IPS-15b (cell line): Measurements from ENCODE around the gene SKIC8.

Source experiments
- H3K27me3 ChIP-seq: one replicate; pipeline ENCODE4 v1.6.1; 2013; ENCODE audit warnings: low read length; ENCODE audit not compliant: control insufficient read depth, insufficient read depth
- H3K36me3 ChIP-seq: one replicate; pipeline ENCODE4 v1.6.1; 2013; ENCODE audit warnings: low read length; ENCODE audit not compliant: control insufficient read depth, insufficient read depth
- H3K4me1 ChIP-seq: one replicate; pipeline ENCODE4 v1.6.1; 2013; ENCODE audit warnings: mild to moderate bottlenecking, low read length; ENCODE audit not compliant: control insufficient read depth, insufficient read depth
- H3K4me3 ChIP-seq: one replicate; pipeline ENCODE4 v1.5.1; 2013; ENCODE audit warnings: low read depth, low read length
- H3K9ac ChIP-seq: one replicate; pipeline ENCODE4 v1.6.1; 2013; ENCODE audit warnings: low read depth, mild to moderate bottlenecking, low read length
- H3K9me3 ChIP-seq: one replicate; pipeline ENCODE4 v1.6.1; 2013; ENCODE audit warnings: mild to moderate bottlenecking, low read length; ENCODE audit not compliant: control insufficient read depth, insufficient read depth

SKIC8 gene

DNA sequence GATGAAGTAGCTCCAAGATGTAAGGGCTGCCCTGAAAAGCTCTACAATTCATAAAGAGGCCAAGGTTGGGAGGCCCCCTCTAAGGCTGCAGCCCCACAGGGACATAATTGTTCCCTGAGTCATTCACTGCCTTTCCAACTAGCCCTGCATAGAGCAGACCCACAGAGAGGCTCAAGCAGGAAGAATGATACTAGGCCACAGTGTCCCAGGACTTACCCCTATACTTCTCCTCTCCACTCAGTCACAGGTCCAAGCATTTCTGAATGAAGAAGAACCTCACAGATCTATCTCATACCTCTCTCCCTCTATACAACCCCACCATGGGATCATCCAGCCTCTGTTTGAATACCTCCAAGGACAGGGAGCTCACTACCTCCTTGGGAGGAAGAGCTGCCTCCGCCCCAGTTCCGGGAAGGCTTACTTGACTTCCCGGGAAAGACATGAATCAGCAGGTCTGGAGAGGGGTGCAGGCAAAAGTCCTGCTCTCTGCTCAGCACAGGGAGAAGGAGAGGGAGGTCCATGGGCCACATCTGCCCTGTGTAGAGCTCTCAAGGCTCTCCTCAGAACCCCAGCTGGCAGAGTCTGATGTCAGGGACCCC, 6.9 kb upstream of the SKIC8 start:
- Histone ChIP-seq H3K36me3 (no peaks in the 10 kb centered on the region), H3K9me3 (no peaks in the 10 kb centered on the region), H3K27me3 (no peaks in the 10 kb centered on the region), H3K4me1 (peaks cover 7% of the 10 kb centered on the region), H3K4me3 (no peak overlapping the region), H3K9ac (no peak overlapping the region)

DNA sequence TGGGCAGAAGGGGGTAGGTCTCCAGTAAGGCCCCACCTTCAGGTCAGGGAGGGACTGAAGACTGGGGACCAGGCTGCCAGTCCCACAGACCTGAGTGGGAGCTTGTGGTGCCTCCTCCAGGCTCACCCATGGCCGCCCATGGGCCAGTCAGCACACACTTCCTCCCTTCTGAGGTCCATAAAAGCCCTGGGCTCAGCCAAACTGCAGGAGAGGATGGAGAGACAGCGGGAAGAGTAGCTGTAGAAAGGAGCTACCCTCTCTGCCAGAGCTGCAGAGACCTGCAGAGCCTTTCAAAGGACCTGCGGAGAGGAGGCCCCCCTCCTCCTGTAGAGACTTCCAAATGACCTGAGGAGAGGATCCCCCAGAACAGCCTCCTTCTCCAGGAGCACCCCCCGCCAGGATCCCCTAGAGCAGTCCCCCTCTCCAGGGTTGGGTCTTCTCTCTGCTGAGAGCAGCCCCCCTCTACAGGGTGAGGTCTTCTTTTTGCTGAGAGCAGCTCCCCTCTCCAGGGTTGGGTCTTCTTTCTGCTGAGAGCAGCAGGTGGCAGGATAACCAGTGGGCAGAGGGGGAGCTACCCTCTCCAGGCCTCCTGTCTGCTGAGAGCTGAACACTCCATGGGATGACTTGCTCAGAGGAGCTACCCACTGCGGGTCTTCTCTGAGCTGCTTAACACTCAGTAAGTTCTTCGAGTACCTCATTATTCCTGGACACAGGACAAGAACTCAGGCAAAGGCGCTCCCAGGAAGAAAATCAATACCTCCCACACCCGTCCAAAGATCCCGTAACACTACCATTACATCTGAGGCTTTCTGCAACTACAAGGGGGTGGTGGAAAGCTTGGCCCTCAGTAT, 5.0 kb upstream of the SKIC8 start:
- Histone ChIP-seq H3K27me3 (no peaks in the 10 kb centered on the region), H3K36me3 (no peaks in the 10 kb centered on the region), H3K4me1 (peaks cover 7% of the 10 kb centered on the region), H3K4me3 (peak overlapping the region; percentile 36), H3K9ac (peak overlapping the region; percentile 30), H3K9me3 (no peaks in the 10 kb centered on the region)

DNA sequence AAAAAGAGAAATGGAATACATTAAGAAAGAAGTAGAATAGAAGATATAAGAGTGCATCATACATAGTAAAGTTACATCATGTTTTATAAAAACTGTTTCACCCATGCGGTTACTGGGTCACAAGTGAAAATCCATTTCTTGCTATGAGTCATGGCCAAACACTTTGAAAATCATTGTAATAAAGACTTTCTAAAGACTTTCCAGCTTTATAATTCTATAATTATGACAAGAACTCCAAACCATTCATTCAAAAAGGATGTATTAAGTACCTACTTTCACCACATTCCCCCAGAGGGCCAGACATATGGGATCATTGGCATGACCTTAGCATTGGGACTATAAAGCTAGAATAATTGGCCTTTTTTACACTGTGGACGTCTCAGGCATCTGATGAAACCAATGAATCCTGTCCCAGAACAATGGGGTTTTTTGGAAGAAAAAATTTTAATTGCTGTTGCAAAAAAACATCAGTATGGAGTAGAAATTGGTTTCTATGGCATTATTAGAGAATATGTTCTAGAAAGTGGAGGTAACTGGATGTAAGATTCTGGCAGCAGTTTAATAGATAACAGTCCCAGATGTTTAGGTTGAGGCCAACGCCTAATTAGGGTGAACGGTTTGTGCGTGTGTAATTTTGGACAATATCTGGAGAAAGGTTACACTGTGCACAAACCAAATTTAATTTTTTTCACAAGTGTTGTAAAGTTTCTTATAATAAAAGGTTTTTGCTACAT, 3.3 kb upstream of the SKIC8 start:
- H3K4me3 ChIP-seq = no peak overlapping the region
- H3K4me1 ChIP-seq = peaks cover 7% of the 10 kb centered on the region
- no peaks in the 10 kb centered on the region for H3K27me3 ChIP-seq
- H3K36me3 ChIP-seq = no peaks in the 10 kb centered on the region
- H3K9me3 ChIP-seq = no peaks in the 10 kb centered on the region
- H3K9ac ChIP-seq = no peak overlapping the region

DNA sequence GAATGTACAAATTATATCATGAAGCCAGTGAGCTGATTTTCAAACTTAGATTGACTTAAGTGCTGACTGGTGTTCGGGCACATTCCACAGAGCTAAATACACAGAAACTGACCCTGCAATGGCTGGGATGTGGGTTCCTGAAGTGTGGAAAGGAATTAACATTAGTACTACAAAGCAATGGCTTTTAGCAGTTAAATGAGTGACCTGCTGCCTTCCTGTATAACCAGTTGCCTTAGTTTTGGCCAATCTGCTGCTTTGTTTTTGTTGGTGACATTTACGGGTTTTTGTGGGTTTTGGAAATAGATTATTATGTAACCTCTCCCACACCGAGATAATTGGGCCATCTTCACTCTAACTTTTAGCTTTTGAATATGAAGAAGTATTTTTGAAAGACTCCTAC, 2.4 kb upstream of the SKIC8 start:
- Histone ChIP-seq H3K27me3 (no peaks in the 10 kb centered on the region), H3K36me3 (no peaks in the 10 kb centered on the region), H3K4me1 (peaks cover 7% of the 10 kb centered on the region), H3K9ac (no peak overlapping the region), H3K4me3 (no peak overlapping the region), H3K9me3 (no peaks in the 10 kb centered on the region)

DNA sequence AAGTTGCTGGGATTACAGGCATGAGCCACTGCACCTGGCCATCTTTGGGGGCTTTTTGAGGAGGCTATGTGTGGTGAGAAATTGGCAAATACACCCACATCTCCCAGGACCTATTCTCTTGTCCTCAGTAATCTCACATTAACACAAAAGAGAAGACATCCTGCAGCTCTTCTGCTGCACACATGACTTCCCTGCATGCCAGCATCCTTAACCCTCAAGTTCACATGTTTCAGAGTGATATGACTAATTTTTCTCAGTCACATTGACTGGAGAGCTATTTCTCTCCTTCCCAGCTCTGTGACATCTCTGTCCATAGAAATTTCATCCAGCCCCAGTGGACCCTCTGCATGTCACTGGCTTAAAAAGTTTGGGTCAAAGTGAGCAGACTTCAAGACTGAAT, 1.9 kb upstream of the SKIC8 start:
- H3K9me3 ChIP-seq = no peaks in the 10 kb centered on the region
- no peak overlapping the region for H3K9ac ChIP-seq
- peaks cover 7% of the 10 kb centered on the region for H3K4me1 ChIP-seq
- no peaks in the 10 kb centered on the region for H3K27me3 ChIP-seq
- no peaks in the 10 kb centered on the region for H3K36me3 ChIP-seq
- no peak overlapping the region for H3K4me3 ChIP-seq

DNA sequence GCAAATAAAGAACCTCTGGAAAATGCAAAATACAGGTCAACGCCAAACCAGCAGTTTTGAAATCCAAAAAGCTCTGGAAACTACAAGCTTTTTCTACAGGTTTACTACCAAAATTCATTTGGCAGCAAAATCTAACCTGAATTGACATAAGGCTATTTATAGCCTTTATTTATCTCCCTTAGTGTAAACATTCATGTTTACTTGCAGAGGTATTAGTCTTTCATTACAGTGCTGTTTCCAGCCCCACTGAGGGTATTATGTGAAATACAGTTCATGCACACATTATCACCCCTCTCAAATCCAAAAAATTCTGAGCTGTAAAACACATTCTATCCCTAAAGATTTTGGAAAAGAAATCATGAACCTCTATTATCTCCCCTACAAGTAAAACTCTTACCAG, 7.2 kb downstream of the SKIC8 start:
- H3K9me3 ChIP-seq = no peaks in the 10 kb centered on the region
- peaks cover 3% of the 10 kb centered on the region for H3K36me3 ChIP-seq
- no peak overlapping the region for H3K9ac ChIP-seq
- H3K4me1 ChIP-seq = no peaks in the 10 kb centered on the region
- no peak overlapping the region for H3K4me3 ChIP-seq
- no peaks in the 10 kb centered on the region for H3K27me3 ChIP-seq

DNA sequence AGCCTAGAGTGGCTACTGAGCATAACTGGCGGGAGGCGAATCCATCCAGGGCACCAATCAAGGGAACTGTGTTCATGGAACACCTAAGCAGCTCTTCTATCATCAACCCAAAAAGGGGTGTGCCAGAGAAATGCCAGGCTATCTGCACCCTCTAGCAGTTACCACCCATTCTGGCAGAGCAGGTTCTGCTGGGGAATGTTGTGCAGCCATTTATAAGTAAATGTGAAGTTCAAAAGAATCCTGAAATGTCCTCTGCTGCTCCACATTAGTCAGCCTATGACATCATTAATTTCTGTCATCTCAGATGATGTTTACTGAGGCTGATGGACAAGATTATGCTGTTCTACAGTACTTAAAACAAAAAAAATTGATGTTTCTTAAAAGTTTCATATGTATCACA, 7.7 kb downstream of the SKIC8 start:
- Histone ChIP-seq H3K27me3 (no peaks in the 10 kb centered on the region), H3K9me3 (no peaks in the 10 kb centered on the region), H3K4me1 (no peaks in the 10 kb centered on the region), H3K36me3 (peaks cover 3% of the 10 kb centered on the region), H3K4me3 (no peak overlapping the region), H3K9ac (no peak overlapping the region)

DNA sequence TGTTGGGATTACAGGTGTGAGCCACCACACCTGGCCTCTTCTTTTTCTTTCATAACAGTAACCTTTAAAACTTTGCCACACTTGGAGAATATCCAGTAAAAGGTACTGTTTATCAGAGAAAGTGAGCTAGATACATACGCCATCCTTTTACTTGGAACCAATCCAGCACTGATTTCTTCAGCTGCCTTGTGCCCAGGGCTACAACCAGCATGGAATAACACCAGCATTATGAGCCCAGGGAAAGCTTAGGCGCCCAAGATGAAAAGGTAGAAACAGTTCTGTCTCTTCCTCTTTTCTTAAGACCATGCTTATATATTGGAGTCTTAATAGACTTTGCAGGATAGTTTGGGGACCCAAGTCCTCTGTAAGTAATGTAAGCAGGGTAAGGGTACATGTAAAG, 8.4 kb downstream of the SKIC8 start:
- Histone ChIP-seq H3K27me3 (no peaks in the 10 kb centered on the region), H3K4me3 (no peak overlapping the region), H3K9me3 (no peaks in the 10 kb centered on the region), H3K36me3 (peaks cover 3% of the 10 kb centered on the region), H3K9ac (no peak overlapping the region), H3K4me1 (no peaks in the 10 kb centered on the region)

DNA sequence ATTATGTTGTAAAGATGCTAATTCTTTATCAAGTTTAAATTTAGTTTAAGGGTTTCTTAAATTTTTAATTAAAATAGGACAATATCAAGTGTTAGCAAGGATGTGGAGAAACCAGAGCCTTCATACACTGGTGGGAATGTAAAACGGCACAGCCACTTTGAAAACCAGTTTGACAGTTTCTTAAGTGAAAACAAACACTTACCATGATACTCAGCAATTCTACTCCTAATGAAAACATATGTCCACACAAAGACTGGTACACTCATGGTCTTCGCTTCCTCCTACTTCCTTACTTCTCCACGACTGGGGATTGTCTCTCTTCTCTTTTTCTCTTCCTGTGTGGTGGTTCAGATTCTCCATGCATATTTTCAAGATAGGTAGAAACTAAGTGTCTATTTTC, 9.2 kb downstream of the SKIC8 start:
- Histone ChIP-seq H3K27me3 (no peaks in the 10 kb centered on the region), H3K9me3 (no peaks in the 10 kb centered on the region), H3K4me3 (no peak overlapping the region), H3K4me1 (no peaks in the 10 kb centered on the region), H3K9ac (no peak overlapping the region), H3K36me3 (peaks cover 3% of the 10 kb centered on the region)

DNA sequence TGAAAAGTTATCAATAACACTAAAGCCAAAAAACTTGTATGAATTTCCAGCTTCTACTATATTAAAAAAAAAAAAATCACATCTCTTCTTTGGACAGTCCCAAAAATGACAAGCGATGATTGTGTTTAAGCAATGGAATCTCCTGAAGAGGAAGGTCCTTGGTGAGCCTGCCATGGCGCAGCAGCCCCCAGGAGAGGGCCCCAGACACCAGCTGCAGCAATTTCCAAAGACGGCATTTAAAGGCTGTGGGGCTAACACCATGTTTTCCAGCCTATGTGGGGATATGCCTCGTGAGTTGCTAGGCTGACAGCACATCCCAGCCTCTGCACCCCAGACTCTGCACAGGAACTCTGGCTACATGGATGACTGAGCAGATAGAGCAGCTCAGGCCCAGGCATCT, 14.7 kb downstream of the SKIC8 start:
- Histone ChIP-seq H3K27me3 (no peaks in the 10 kb centered on the region), H3K36me3 (peaks cover 14% of the 10 kb centered on the region)

DNA sequence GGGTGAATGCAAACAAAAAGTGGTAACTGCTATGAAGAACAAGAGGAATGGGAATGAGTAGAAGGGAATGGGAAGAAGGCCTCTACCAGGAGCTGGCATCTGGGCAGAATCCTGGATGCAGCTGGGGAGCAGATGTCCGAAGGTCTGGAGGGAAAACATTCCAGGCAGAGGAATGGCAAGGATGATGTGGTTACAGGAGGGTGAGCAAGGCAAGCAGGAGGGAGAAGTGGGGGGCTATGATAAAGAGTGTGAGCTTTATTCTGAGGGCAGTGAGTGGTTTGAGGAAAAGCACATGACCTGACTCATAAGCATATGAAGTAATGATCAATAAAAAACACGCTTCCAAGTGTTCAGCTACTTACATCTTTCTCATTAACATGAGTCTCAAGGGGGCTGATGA, 17.1 kb downstream of the SKIC8 start:
- Histone ChIP-seq H3K36me3 (peaks cover 18% of the 10 kb centered on the region), H3K9ac (no peak overlapping the region), H3K27me3 (no peaks in the 10 kb centered on the region), H3K4me3 (no peak overlapping the region), H3K9me3 (no peaks in the 10 kb centered on the region), H3K4me1 (no peaks in the 10 kb centered on the region)

More for the DNA sequence above, 14.7 kb downstream of the SKIC8 start:
- Histone ChIP-seq H3K4me3 (no peak overlapping the region), H3K9me3 (no peaks in the 10 kb centered on the region), H3K9ac (peak overlapping the region; percentile 26), H3K4me1 (no peaks in the 10 kb centered on the region)
